ENCODE results near the gene ABHD16A.

GRCh38 chr6:31662124-31662723 is 40.9 kb downstream of the ABHD16A start:
- no peak for TF ChIP-seq GATA2 (IDR thresholded peaks at IDR 0.05; ENCODE audit: low read depth, low read length)
- no peak for TF ChIP-seq GATA3 (IDR thresholded peaks at IDR 0.05; ENCODE audit: low read depth, low read length)

All from SH-SY5Y (cell line).